Fibroblast of skin of right biceps (primary cell): Measurements from ENCODE around the gene FGF18.
A peak's percentile ranks its signal among the peaks of the same experiment; 100 is the strongest.

Source experiments
- DNase-seq: peaks from one replicate; pipeline ENCODE4 v3.0.0-alpha.2; 2013

FGF18 gene

GRCh38 chr5:171445644-171446516, 26.4 kb downstream of the FGF18 start:
- DNase-seq = peak; percentile 82

GRCh38 chr5:171447226-171447625, 27.8 kb downstream of the FGF18 start:
- DNase-seq = peak; percentile 80

- DNase-seq = no peak
Measured at GRCh38 chr5:171449426-171449825, 30.0 kb downstream of the FGF18 start.

GRCh38 chr5:171450423-171451331, 31.2 kb downstream of the FGF18 start:
- peak; percentile 86 for DNase-seq

- no peak for DNase-seq
Measured at GRCh38 chr5:171451421-171451820, 32.0 kb downstream of the FGF18 start.

GRCh38 chr5:171453056-171453725, 33.7 kb downstream of the FGF18 start:
- DNase-seq = no peak

GRCh38 chr5:171453988-171454387, 34.5 kb downstream of the FGF18 start:
- DNase-seq = no peak

GRCh38 chr5:171454549-171454948, 35.1 kb downstream of the FGF18 start:
- no peak for DNase-seq

GRCh38 chr5:171455522-171455921, 36.1 kb downstream of the FGF18 start:
- no peak for DNase-seq

- no peak for DNase-seq
Measured at GRCh38 chr5:171457208-171457981, 37.9 kb downstream of the FGF18 start.

GRCh38 chr5:171459839-171460238, 40.4 kb downstream of the FGF18 start:
- no peak for DNase-seq

- DNase-seq = no peak
Measured at GRCh38 chr5:171462136-171462927, 42.9 kb downstream of the FGF18 start.

- peak; percentile 27 for DNase-seq
Measured at GRCh38 chr5:171462928-171463861, 43.7 kb downstream of the FGF18 start.

- DNase-seq = no peak
Measured at GRCh38 chr5:171463862-171464229, 44.4 kb downstream of the FGF18 start.

- DNase-seq = no peak
Measured at GRCh38 chr5:171464829-171465228, 45.4 kb downstream of the FGF18 start.

- no peak for DNase-seq
Measured at GRCh38 chr5:171467107-171467506, 47.7 kb downstream of the FGF18 start.

- no peak for DNase-seq
Measured at GRCh38 chr5:171469326-171469725, 49.9 kb downstream of the FGF18 start.

GRCh38 chr5:171470420-171470819, 51.0 kb downstream of the FGF18 start:
- no peak for DNase-seq

GRCh38 chr5:171474230-171474813, 54.9 kb downstream of the FGF18 start:
- DNase-seq = peak; percentile 41

GRCh38 chr5:171475596-171475995, 56.1 kb downstream of the FGF18 start:
- DNase-seq = peak; percentile 22
